ENCODE data around the gene MFAP3.

DNA sequence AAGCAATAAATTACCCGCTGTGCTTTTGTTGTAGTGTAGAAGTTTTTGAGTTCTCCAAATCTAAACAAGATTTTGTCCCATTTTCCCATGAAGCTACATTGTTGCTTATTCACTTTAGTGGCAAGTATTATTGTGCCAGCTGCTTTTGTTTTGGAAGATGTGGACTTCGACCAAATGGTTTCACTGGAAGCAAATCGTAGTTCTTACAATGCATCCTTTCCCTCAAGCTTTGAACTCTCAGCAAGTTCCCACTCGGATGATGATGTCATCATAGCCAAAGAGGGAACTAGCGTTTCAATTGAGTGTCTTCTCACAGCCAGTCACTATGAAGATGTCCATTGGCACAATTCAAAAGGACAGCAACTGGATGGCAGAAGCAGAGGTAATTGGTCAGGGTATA is 10.9 kb downstream of the MFAP3 start:
- TF ChIP-seq, protein P1, sequence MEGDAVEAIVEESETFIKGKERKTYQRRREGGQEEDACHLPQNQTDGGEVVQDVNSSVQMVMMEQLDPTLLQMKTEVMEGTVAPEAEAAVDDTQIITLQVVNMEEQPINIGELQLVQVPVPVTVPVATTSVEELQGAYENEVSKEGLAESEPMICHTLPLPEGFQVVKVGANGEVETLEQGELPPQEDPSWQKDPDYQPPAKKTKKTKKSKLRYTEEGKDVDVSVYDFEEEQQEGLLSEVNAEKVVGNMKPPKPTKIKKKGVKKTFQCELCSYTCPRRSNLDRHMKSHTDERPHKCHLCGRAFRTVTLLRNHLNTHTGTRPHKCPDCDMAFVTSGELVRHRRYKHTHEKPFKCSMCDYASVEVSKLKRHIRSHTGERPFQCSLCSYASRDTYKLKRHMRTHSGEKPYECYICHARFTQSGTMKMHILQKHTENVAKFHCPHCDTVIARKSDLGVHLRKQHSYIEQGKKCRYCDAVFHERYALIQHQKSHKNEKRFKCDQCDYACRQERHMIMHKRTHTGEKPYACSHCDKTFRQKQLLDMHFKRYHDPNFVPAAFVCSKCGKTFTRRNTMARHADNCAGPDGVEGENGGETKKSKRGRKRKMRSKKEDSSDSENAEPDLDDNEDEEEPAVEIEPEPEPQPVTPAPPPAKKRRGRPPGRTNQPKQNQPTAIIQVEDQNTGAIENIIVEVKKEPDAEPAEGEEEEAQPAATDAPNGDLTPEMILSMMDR (conservative IDR thresholded peaks at IDR 0.05; ENCODE audit: low read depth, low read length), result no peak
- TF ChIP-seq EZH2 (IDR thresholded peaks at IDR 0.05; ENCODE audit: borderline replicate concordance, low read depth, low read length, poor library complexity, severe bottlenecking), result no peak
